ENCODE measurements around the gene VSIG10L.

The VSIG10L gene

DNA sequence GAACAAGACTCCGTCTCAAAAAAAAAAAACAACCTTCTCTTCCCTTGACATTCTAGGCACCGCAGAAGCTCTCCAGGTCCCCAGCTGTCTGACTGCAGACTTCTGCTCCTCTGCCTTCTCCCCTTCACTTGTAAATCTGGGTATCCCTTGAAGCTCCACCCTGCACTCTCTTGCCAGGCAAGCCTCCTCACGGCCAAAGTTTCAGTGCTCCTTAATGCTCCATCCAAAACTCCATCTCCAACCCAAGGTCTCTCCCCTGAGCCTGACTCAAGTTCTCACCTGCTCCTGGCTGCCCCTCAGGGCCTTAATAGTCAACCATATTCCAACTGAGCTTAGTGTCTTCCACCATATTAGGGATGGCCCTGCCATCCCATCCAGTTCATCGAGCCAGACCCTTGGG is 28.3 kb upstream of the VSIG10L start:
- Histone ChIP-seq H3K9me3 (ENCODE audit: insufficient read depth, low read length, severe bottlenecking) (no peaks in the 10 kb centered on the region), H3K4me1 (ENCODE audit: insufficient read depth, low read length) (peaks cover 61% of the 10 kb centered on the region), H3K36me3 (ENCODE audit: insufficient read depth, low read length) (no peaks in the 10 kb centered on the region; the same call in 1 of the 2 replicates), H3K4me2 (ENCODE audit: insufficient read depth, low read length) (no peak overlapping the region), H2AFZ (ENCODE audit: low read depth, low read length) (no peak overlapping the region), H4K20me1 (ENCODE audit: insufficient read depth, low read length) (no peaks in the 10 kb centered on the region), H3K27me3 (ENCODE audit: insufficient read depth, low read length, poor library complexity) (no peaks in the 10 kb centered on the region), H3K79me2 (ENCODE audit: insufficient read depth, low read length) (peaks cover 23% of the 10 kb centered on the region), H3K4me3 (ENCODE audit: low read depth in 1 of 2, low read length in 2 of 2) (no peak overlapping the region), H3K9ac (ENCODE audit: low read depth, low read length) (no peak overlapping the region), H3K27ac (ENCODE audit: low read length) (no peak overlapping the region)
- TF ChIP-seq EZH2 (IDR thresholded peaks at IDR 0.05; ENCODE audit: borderline replicate concordance, low read depth, low read length, severe bottlenecking): no peak
- TF ChIP-seq, protein P1, sequence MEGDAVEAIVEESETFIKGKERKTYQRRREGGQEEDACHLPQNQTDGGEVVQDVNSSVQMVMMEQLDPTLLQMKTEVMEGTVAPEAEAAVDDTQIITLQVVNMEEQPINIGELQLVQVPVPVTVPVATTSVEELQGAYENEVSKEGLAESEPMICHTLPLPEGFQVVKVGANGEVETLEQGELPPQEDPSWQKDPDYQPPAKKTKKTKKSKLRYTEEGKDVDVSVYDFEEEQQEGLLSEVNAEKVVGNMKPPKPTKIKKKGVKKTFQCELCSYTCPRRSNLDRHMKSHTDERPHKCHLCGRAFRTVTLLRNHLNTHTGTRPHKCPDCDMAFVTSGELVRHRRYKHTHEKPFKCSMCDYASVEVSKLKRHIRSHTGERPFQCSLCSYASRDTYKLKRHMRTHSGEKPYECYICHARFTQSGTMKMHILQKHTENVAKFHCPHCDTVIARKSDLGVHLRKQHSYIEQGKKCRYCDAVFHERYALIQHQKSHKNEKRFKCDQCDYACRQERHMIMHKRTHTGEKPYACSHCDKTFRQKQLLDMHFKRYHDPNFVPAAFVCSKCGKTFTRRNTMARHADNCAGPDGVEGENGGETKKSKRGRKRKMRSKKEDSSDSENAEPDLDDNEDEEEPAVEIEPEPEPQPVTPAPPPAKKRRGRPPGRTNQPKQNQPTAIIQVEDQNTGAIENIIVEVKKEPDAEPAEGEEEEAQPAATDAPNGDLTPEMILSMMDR (IDR thresholded peaks at IDR 0.05; ENCODE audit: borderline replicate concordance, extremely low read depth, low read length, poor library complexity, severe bottlenecking): no peak
- DNase-seq (no peak), ATAC-seq (ENCODE audit: insufficient read depth, low read depth) (no peak)

DNA sequence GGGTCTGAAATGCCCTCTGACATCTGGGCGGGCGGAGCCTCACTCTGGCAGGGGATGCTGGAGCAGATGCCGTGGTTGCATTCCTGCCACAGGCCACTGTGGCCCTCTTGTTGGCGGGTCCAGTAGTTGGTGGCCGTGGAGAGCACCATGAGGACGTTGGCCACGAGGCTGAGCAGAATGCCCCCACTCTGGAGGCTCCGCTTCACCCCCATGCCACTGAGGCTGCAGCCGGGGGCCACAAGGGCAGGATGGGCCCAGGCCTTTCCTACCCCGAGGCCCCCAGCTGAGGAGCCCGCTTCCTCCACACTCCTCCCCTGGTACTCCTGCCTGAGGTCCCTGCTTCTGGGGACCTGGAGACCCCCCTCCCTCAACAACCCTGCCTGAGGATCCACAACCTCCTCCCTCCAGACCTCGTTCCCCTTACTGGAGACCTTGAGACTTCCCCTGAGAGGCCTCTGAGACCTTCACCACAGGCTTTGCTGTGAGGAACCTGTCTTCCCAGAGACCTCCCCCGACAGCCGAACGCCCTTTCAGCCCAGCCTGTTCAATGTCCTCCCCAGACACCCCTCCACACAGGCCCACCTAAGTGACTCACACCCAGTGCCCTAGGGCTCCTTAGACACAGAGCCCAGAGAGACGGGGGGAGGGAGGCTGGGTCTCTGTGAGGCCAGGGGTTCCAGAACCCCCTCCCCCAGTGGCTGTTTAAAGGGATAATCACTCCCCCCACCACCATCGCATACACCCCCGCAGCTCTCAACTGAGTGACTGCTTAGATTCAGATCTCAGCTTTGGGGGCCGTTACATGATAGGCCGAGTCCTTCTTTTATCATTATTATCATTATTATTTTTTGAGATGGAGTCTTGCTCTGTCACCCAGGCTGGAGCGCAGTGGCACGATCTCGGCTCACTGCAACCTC is 26.7 kb upstream of the VSIG10L start, which contains the start of gene CLDND2:
TSS of gene CLDND2 (minus strand) at position 638 of the 917 bp plus-strand sequence. CDS start at position 212, 426 bp downstream.
- Histone ChIP-seq H3K9ac (ENCODE audit: low read depth, low read length) (peak within 1 kb of the TSS; percentile 83), H3K4me1 (ENCODE audit: insufficient read depth, low read length) (peaks cover 70% of the 10 kb centered on the region), H3K36me3 (ENCODE audit: insufficient read depth, low read length) (no peaks in the 10 kb centered on the region; the same call in 1 of the 2 replicates), H2AFZ (ENCODE audit: low read depth, low read length) (peak within 1 kb of the TSS; percentile 78), H3K79me2 (ENCODE audit: insufficient read depth, low read length) (peaks cover 37% of the 10 kb centered on the region), H3K9me3 (ENCODE audit: insufficient read depth, low read length, severe bottlenecking) (no peaks in the 10 kb centered on the region), H3K27ac (ENCODE audit: low read length) (peak within 1 kb of the TSS; percentile 81), H4K20me1 (ENCODE audit: insufficient read depth, low read length) (peaks cover 10% of the 10 kb centered on the region), H3K27me3 (ENCODE audit: insufficient read depth, low read length, poor library complexity) (no peaks in the 10 kb centered on the region), H3K4me2 (ENCODE audit: insufficient read depth, low read length) (peak within 1 kb of the TSS; percentile 88), H3K4me3 (ENCODE audit: low read depth in 1 of 2, low read length in 2 of 2) (peak within 1 kb of the TSS; percentile 42 to 88)
- no peak for ATAC-seq (ENCODE audit: insufficient read depth, low read depth)
- TF ChIP-seq EZH2 (IDR thresholded peaks at IDR 0.05; ENCODE audit: borderline replicate concordance, low read depth, low read length, severe bottlenecking): no peak
- TF ChIP-seq, protein P1 (IDR thresholded peaks at IDR 0.05; ENCODE audit: borderline replicate concordance, extremely low read depth, low read length, poor library complexity, severe bottlenecking): no peak
- DNase-seq: no peak

DNA sequence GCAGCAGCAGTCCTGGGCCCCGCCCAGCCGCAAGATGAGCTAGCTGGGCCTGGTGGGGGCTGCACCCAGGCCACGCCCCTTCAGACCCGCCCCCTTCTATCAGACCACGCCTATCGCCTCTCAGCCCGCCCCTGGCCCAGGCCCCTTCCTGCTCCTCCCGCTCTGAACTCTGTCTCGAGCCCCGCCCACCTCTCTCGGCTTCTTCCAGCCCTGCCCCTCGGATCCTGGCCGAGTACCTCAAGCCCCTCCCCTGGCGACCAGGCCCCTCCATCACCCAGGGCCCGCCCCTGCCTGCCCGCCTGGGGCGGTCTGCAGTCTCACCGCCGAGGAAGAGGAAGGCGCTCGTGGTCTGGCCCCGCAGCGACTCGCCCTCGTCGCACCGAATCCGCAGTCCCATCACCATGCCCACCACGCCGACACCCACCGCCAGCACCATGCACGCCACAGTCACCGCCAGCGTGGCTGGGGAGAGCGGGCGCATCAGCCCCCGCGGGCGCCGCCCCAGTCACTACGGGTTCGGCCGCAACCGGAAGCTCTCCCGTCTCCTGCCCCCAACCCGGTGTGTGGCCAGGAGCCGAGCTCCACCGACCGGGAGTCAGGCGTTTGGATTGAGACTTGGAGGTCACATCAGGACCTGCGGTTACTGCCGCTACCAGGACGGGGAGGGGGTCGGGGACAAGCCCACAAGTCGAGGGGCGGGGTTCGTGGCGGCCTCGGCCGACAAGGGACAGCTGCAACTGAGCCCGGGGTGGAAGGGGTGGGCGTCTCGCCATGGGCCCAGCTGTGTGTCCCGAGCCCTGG is 25.8 kb upstream of the VSIG10L start:
- H3K27me3 ChIP-seq (ENCODE audit: insufficient read depth, low read length, poor library complexity): no peaks in the 10 kb centered on the region
- DNase-seq (peak; percentile 99), ATAC-seq (ENCODE audit: insufficient read depth, low read depth) (peak; percentile 77)
- H4K20me1 ChIP-seq (ENCODE audit: insufficient read depth, low read length): peaks cover 11% of the 10 kb centered on the region
- H3K9me3 ChIP-seq (ENCODE audit: insufficient read depth, low read length, severe bottlenecking): no peaks in the 10 kb centered on the region
- TF ChIP-seq, protein P1 (IDR thresholded peaks at IDR 0.05; ENCODE audit: borderline replicate concordance, extremely low read depth, low read length, poor library complexity, severe bottlenecking): no peak
- no peak for TF ChIP-seq EZH2 (IDR thresholded peaks at IDR 0.05; ENCODE audit: borderline replicate concordance, low read depth, low read length, severe bottlenecking)
- peaks cover 67% of the 10 kb centered on the region for H3K4me1 ChIP-seq (ENCODE audit: insufficient read depth, low read length)
- H3K79me2 ChIP-seq (ENCODE audit: insufficient read depth, low read length): peaks cover 41% of the 10 kb centered on the region
- H3K4me3 ChIP-seq (ENCODE audit: low read depth in 1 of 2, low read length in 2 of 2): peak overlapping the region; percentile 62 to 88
- peak overlapping the region; percentile 79 for H2AFZ ChIP-seq (ENCODE audit: low read depth, low read length)
- peak overlapping the region; percentile 88 for H3K4me2 ChIP-seq (ENCODE audit: insufficient read depth, low read length)
- peak overlapping the region; percentile 97 for H3K27ac ChIP-seq (ENCODE audit: low read length)
- peak overlapping the region; percentile 83 for H3K9ac ChIP-seq (ENCODE audit: low read depth, low read length)
- H3K36me3 ChIP-seq (ENCODE audit: insufficient read depth, low read length): no peaks in the 10 kb centered on the region; the same call in 1 of the 2 replicates

All from DND-41 (cell line).